Measurements from ENCODE around the gene CXCL9. TPM values are rescaled to one million over a fixed set of nuclear protein-coding genes. Genes with fewer than 3 reads are reported as not detected.
"Not testable (repeated sequence)": the region's sequence is repeated elsewhere in the genome, so short reads cannot be mapped to it uniquely, and the experiment has no call there.

CXCL9 gene
- total RNA-seq, 1 donor from 2014 or later = not detected

DNA sequence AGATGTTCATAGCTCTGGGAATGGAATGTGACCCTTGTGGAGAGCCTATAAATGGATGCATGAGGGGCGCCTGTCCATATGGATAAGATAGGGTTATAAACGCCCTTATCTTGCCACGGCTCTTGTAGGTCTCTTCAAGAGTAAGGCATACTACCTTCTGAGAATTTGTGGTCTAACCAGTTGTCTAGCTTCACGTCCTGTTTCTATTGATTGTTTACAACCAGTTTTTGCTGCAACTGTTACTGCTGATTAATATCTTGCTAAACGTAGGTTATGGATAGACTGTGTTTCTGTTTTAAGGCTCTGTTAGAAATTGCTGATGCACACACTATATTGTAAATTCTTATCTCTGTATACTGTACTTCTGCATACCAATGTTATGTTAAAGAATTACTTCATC lies 52.5 kb downstream of the CXCL9 start:
- not testable (repeated sequence) for DNase-seq

DNA sequence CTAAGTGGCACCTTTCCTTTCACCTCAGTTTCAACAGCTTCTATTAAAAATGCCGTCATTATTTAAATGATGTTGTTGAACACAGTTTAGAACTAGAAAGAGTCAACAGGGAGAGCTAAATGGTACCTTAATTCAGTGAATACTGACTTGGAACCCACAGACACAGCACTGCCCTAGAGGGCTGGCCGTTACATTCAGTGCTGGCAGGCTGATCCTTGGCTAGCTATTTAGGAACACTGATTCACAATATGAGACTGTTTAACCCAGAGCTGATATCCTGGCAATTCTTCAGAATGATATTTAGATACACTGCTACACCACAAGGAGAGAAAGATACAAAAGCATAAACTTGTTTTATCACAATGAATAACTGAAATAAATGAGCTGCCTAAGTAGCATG lies 53.8 kb downstream of the CXCL9 start:
- no peak for DNase-seq

Other genes starting within 250 kb of the CXCL9 start
- not detected in 2 replicates for gene PPEF2, start 105.1 kb downstream of the CXCL9 start, total RNA-seq
- gene NAAA, start 66.5 kb downstream of the CXCL9 start, total RNA-seq = 34.5 and 65.9 TPM in 2 replicates
- 26.9 and 39.6 TPM in 2 replicates for gene SDAD1, start 16.6 kb downstream of the CXCL9 start, total RNA-seq
- gene CXCL10, start 16.0 kb upstream of the CXCL9 start, total RNA-seq = 0.14 and 1.4 TPM in 2 replicates
- 2.0 and 2.7 TPM in 2 replicates for gene CXCL11, start 28.6 kb upstream of the CXCL9 start, total RNA-seq
- gene ART3, start 67.2 kb upstream of the CXCL9 start, total RNA-seq = not detected in 2 replicates
- gene NUP54, start 140.9 kb upstream of the CXCL9 start, total RNA-seq = 59.1 and 64.8 TPM in 2 replicates
- 194 and 214 TPM in 2 replicates for gene SCARB2, start 206.3 kb upstream of the CXCL9 start, total RNA-seq
- gene FAM47E, start 244.2 kb upstream of the CXCL9 start, total RNA-seq = 0.14 and 0.17 TPM in 2 replicates

Data from dermis blood vessel endothelial cell (primary cell).